ENCODE data around the gene BCL6B. TPM values are rescaled to one million over a fixed set of nuclear protein-coding genes. Genes with fewer than 3 reads are reported as not detected.

The BCL6B gene
- total RNA-seq, 4 donors from 2014 or later: 0.15 to 1.9 (median 0.67) TPM

- H3K36me3 ChIP-seq: no peaks in the 10 kb centered on the region
- H3K4me3 ChIP-seq: no peak overlapping the region
- peaks cover 0 to 16% (median 0%) of the 10 kb centered on the region in 3 donors for H3K4me1 ChIP-seq
- DNase-seq: no peak
- no peak overlapping the region for H3K27ac ChIP-seq
- intact Hi-C loops (cut with DNase I): no loop called here
- WGBS, 2 donors: 79 to 87% methylated on average over 6 to 10 of the region's 10 CpGs
- H3K9me3 ChIP-seq: no peaks in the 10 kb centered on the region
- no peak for TF ChIP-seq CTCF (IDR thresholded peaks at IDR 0.05)
- TF ChIP-seq POLR2A (IDR thresholded peaks at IDR 0.05): no peak
- no peaks in the 10 kb centered on the region for H3K27me3 ChIP-seq
These were observed 55.9 kb downstream of the BCL6B start for GRCh38 chr17:7078711-7079110.

Small RNA genes within 50 kb of the gene (small RNA-seq; reads per million reads assigned to genes)
- 0 reads per million in 4 donors for gene AC120057.1

Other genes starting within 250 kb of the BCL6B start
- gene FBXO39, start 246.8 kb upstream of the BCL6B start, total RNA-seq: 1 to 10 TPM in 3 of 4 donors, under 1 TPM in 1; 0.48 to 2.9 (median 1.9) TPM
- not detected for gene TEKT1, start 191.3 kb upstream of the BCL6B start, total RNA-seq
- gene ALOX12, start 27.0 kb upstream of the BCL6B start, total RNA-seq: 10 to 100 TPM in 3 of 4 donors, 1 to 10 TPM in 1; 3.8 to 43.5 (median 26.4) TPM
- 100 to 1,000 TPM in 3 of 4 donors, 10 to 100 TPM in 1; 96.1 to 173 (median 137) TPM for gene RNASEK, start 10.4 kb upstream of the BCL6B start, total RNA-seq
- 1 to 10 TPM; 2.7 to 5.6 (median 3.6) TPM for gene SLC16A13, start 13.0 kb downstream of the BCL6B start, total RNA-seq
- 1 to 10 TPM in 1 of 4 donors, under 1 TPM in 2, not detected in 1; 0.56 to 2.1 (median 0.72) TPM for gene SLC16A11, start 21.0 kb downstream of the BCL6B start, total RNA-seq
- 10 to 100 TPM in 1 of 4 donors, 1 to 10 TPM in 1, under 1 TPM in 2; 0.40 to 10.6 (median 4.0) TPM for gene CLEC10A, start 57.2 kb downstream of the BCL6B start, total RNA-seq
- under 1 TPM in 2 of 4 donors, not detected in 2; 0.50 to 0.95 TPM for gene ASGR2, start 91.8 kb downstream of the BCL6B start, total RNA-seq
- 1 to 10 TPM in 1 of 4 donors, under 1 TPM in 2, not detected in 1; 0.42 to 1.1 (median 0.97) TPM for gene ASGR1, start 156.3 kb downstream of the BCL6B start, total RNA-seq
- 10 to 100 TPM in 1 of 4 donors, 1 to 10 TPM in 3; 2.6 to 13.9 (median 6.0) TPM for gene DLG4, start 196.8 kb downstream of the BCL6B start, total RNA-seq
- 100 to 1,000 TPM; 453 to 742 (median 464) TPM for gene ACADVL, start 196.9 kb downstream of the BCL6B start, total RNA-seq
- gene DVL2, start 211.5 kb downstream of the BCL6B start, total RNA-seq: 10 to 100 TPM; 21.4 to 58.0 (median 37.3) TPM
- 10 to 100 TPM; 24.7 to 30.6 (median 27.0) TPM for gene PHF23, start 216.4 kb downstream of the BCL6B start, total RNA-seq
- gene GABARAP, start 219.4 kb downstream of the BCL6B start, total RNA-seq: 100 to 1,000 TPM; 172 to 384 (median 197) TPM
- gene CTDNEP1, start 228.7 kb downstream of the BCL6B start, total RNA-seq: 10 to 100 TPM; 42.0 to 52.1 (median 47.8) TPM
- gene ELP5, start 229.2 kb downstream of the BCL6B start, total RNA-seq: 10 to 100 TPM; 14.9 to 21.8 (median 16.6) TPM
- gene CLDN7, start 239.4 kb downstream of the BCL6B start, total RNA-seq: 100 to 1,000 TPM; 172 to 411 (median 208) TPM

All from esophagus squamous epithelium (tissue), 5 donors.